G401 (cell line): ENCODE data around the gene KCNMA1. TPM values are rescaled to one million over a fixed set of nuclear protein-coding genes. Genes with fewer than 3 reads are reported as not detected.

Source experiments
- DNase-seq: peaks from one replicate; pipeline ENCODE4 v3.0.0-alpha.2; 2015; ENCODE audit warnings: low spot score
- in situ Hi-C: cut with HindIII; loops from 2 replicates; pipeline ENCODE4 v1.10.0; 2016; ENCODE audit warnings: low sequenced_read_pairs, mixed read lengths
- total RNA-seq: library from RNA; depleted of rRNA; stranded (reverse); fragments of >200 nt; shearing (Covaris generic); gene quantifications from 2 replicates; pipeline ENCODE4 v1.2.3, GENCODE V29; 2014

KCNMA1 gene
- total RNA-seq, 1 experiment from 2014 or later, result 0.81 TPM

- DNase-seq, result no peak
- in situ Hi-C loops, result no loop called here
These were observed 564.6 kb downstream of the KCNMA1 start for GRCh38 chr10:77072836-77073662.

GRCh38 chr10:77072361-77072835, 565.2 kb downstream of the KCNMA1 start:
- in situ Hi-C loops, result no loop called here
- no peak for DNase-seq

GRCh38 chr10:77071956-77072355, 565.7 kb downstream of the KCNMA1 start:
- no peak for DNase-seq
- in situ Hi-C loops, result no loop called here

GRCh38 chr10:77071001-77071511, 566.6 kb downstream of the KCNMA1 start:
- in situ Hi-C loops, result no loop called here
- no peak for DNase-seq

GRCh38 chr10:77070346-77070745, 567.3 kb downstream of the KCNMA1 start:
- DNase-seq, result no peak
- in situ Hi-C loops, result no loop called here

- in situ Hi-C loops, result no loop called here
- no peak for DNase-seq
These were observed 568.6 kb downstream of the KCNMA1 start for GRCh38 chr10:77068969-77069368.

- no peak for DNase-seq
- in situ Hi-C loops, result no loop called here
These were observed 569.3 kb downstream of the KCNMA1 start for GRCh38 chr10:77068272-77068671.

GRCh38 chr10:77062381-77062780, 575.2 kb downstream of the KCNMA1 start:
- no peak for DNase-seq
- in situ Hi-C loops, result no loop called here

GRCh38 chr10:77060913-77061312, 576.7 kb downstream of the KCNMA1 start:
- in situ Hi-C loops, result no loop called here
- no peak for DNase-seq

GRCh38 chr10:77056650-77057049, 581.0 kb downstream of the KCNMA1 start:
- in situ Hi-C loops, result no loop called here
- no peak for DNase-seq

- in situ Hi-C loops, result no loop called here
- no peak for DNase-seq
These were observed 585.0 kb downstream of the KCNMA1 start for GRCh38 chr10:77052593-77052992.

GRCh38 chr10:77051837-77052236, 585.8 kb downstream of the KCNMA1 start:
- in situ Hi-C loops, result no loop called here
- DNase-seq, result no peak

- in situ Hi-C loops, result no loop called here
- DNase-seq, result no peak
These were observed 587.7 kb downstream of the KCNMA1 start for GRCh38 chr10:77049896-77050295.

- DNase-seq, result no peak
- in situ Hi-C loops, result no loop called here
These were observed 588.5 kb downstream of the KCNMA1 start for GRCh38 chr10:77049146-77049545.

- in situ Hi-C loops, result no loop called here
- no peak for DNase-seq
These were observed 592.5 kb downstream of the KCNMA1 start for GRCh38 chr10:77045085-77045484.

- no peak for DNase-seq
- in situ Hi-C loops, result no loop called here
These were observed 594.2 kb downstream of the KCNMA1 start for GRCh38 chr10:77043420-77043763.

- DNase-seq, result no peak
- in situ Hi-C loops, result no loop called here
These were observed 594.7 kb downstream of the KCNMA1 start for GRCh38 chr10:77042706-77043419.

GRCh38 chr10:77041636-77042258, 595.9 kb downstream of the KCNMA1 start:
- in situ Hi-C loops, result no loop called here
- no peak for DNase-seq

- no peak for DNase-seq
- in situ Hi-C loops, result no loop called here
These were observed 599.2 kb downstream of the KCNMA1 start for GRCh38 chr10:77038407-77038806.
